Endothelial cell (in vitro differentiated cells): ENCODE measurements around the gene RSL24D1. TPM values are rescaled to one million over a fixed set of nuclear protein-coding genes. Genes with fewer than 3 reads are reported as not detected.

ENCODE experiments used
- DNase-seq: peaks from one replicate; pipeline ENCODE4 v3.0.0; 2021; ENCODE audit warnings: low spot score
- H3K27ac Mint-ChIP-seq: one replicate; pipeline ENCODE4 v1.8.0; 2021; ENCODE audit warnings: mixed read lengths, inconsistent platforms; ENCODE audit not compliant: unreplicated experiment
- H3K27me3 Mint-ChIP-seq: one replicate; pipeline ENCODE4 v1.8.0; 2021; ENCODE audit warnings: mild to moderate bottlenecking, moderate library complexity, mixed read lengths, inconsistent platforms; ENCODE audit not compliant: unreplicated experiment
- H3K36me3 Mint-ChIP-seq: one replicate; pipeline ENCODE4 v1.8.0; 2021; ENCODE audit warnings: mild to moderate bottlenecking, low read depth, mixed read lengths, inconsistent platforms; ENCODE audit not compliant: unreplicated experiment
- H3K4me1 Mint-ChIP-seq: one replicate; pipeline ENCODE4 v1.8.0; 2021; ENCODE audit warnings: mild to moderate bottlenecking, mixed read lengths, inconsistent platforms; ENCODE audit not compliant: unreplicated experiment
- H3K4me3 Mint-ChIP-seq: one replicate; pipeline ENCODE4 v1.8.0; 2021; ENCODE audit warnings: mild to moderate bottlenecking, mixed read lengths, inconsistent platforms; ENCODE audit not compliant: unreplicated experiment
- H3K9me3 Mint-ChIP-seq: one replicate; pipeline ENCODE4 v1.8.0; 2021; ENCODE audit warnings: mixed read lengths, inconsistent platforms; ENCODE audit not compliant: unreplicated experiment
- total RNA-seq: library from RNA; stranded (reverse); fragmentation: NEBNext Ultra II Directional; extraction: Animal tissue kit (Norgen Biotek cat#: 25700); gene quantifications from one replicate; pipeline ENCODE4 v1.2.1, GENCODE V29; 2021; ENCODE audit not compliant: unreplicated experiment
- TF ChIP-seq, protein P1 (sequence below): fragments of 200-600 bp; sonication (generic); IDR thresholded peaks from one replicate; pipeline ENCODE4 v1.5.0; 2021; ENCODE audit warnings: antibody characterized with exemption; ENCODE audit not compliant: unreplicated experiment

The RSL24D1 gene
- total RNA-seq, 1 donor from 2014 or later, result 58.0 TPM

DNA sequence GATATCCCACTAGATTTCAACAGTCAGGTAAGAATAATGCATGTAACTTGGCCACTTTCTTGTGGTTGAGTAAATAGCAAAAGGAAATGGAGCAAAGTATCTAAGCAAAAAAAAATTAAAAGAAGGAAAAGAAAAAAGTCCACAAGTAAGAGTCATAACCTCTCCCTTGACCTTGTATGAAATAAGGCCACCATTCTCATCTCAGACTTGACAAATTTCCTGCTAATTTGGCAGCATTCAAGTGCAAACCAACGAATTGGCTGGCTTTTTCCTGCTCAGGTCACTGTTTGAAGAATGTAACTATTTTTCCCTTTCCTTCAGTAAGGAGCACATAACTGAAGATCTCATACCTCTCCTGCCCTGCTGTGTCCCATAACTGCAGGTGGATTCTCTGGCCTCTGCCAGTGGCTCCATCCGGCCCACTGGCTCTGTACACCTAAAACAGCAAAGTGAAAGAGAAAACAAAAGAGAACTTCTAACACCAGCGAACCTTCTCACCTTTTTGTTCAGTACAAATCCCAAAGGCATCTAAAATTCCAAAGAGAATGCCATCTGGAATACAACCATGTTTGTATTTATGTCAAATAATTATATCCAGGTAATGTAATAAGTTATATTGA lies 33.4 kb upstream of the RSL24D1 start:
- Mint-ChIP-seq H3K27ac (no peak overlapping the region), H3K4me3 (no peak overlapping the region), H3K9me3 (no peaks in the 10 kb centered on the region), H3K27me3 (peaks cover 2% of the 10 kb centered on the region), H3K4me1 (no peaks in the 10 kb centered on the region), H3K36me3 (no peaks in the 10 kb centered on the region)
- TF ChIP-seq, protein P1, sequence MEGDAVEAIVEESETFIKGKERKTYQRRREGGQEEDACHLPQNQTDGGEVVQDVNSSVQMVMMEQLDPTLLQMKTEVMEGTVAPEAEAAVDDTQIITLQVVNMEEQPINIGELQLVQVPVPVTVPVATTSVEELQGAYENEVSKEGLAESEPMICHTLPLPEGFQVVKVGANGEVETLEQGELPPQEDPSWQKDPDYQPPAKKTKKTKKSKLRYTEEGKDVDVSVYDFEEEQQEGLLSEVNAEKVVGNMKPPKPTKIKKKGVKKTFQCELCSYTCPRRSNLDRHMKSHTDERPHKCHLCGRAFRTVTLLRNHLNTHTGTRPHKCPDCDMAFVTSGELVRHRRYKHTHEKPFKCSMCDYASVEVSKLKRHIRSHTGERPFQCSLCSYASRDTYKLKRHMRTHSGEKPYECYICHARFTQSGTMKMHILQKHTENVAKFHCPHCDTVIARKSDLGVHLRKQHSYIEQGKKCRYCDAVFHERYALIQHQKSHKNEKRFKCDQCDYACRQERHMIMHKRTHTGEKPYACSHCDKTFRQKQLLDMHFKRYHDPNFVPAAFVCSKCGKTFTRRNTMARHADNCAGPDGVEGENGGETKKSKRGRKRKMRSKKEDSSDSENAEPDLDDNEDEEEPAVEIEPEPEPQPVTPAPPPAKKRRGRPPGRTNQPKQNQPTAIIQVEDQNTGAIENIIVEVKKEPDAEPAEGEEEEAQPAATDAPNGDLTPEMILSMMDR, result no peak
- no peak for DNase-seq

- Mint-ChIP-seq H3K36me3 (no peaks in the 10 kb centered on the region), H3K27me3 (peaks cover 3% of the 10 kb centered on the region), H3K4me3 (no peak overlapping the region), H3K27ac (no peak overlapping the region), H3K9me3 (peaks cover 6% of the 10 kb centered on the region), H3K4me1 (peaks cover 18% of the 10 kb centered on the region)
- TF ChIP-seq, protein P1, result no peak
- DNase-seq, result no peak
Measured at GRCh38 chr15:55226127-55226526, 29.4 kb upstream of the RSL24D1 start.

- TF ChIP-seq, protein P1, result no peak
- peaks cover 22% of the 10 kb centered on the region for H3K4me1 Mint-ChIP-seq
- H3K9me3 Mint-ChIP-seq, result peaks cover 6% of the 10 kb centered on the region
- H3K27me3 Mint-ChIP-seq, result peaks cover 1% of the 10 kb centered on the region
- H3K4me3 Mint-ChIP-seq, result no peak overlapping the region
- no peaks in the 10 kb centered on the region for H3K36me3 Mint-ChIP-seq
- no peak for DNase-seq
- H3K27ac Mint-ChIP-seq, result no peak overlapping the region
Measured at GRCh38 chr15:55224892-55225291, 28.2 kb upstream of the RSL24D1 start.

DNA sequence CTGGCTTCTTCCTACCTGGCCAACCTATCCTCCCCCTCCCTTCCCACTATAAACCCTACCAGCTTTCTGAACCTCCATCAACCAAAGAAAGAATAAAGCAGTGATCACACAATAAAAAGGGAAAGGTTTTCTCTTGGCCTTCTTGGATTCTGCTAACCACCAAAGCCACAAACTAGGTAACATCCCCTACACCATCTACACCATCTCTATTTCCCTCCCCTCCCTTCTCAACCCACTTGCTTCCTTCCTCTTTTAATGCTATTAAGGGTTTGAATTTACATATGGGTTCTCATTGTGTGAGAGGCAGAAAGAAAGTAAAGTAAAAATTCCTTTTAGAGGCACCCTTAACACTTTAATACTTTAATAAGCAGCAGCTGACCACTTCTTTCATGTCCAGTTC lies 25.8 kb upstream of the RSL24D1 start:
- Mint-ChIP-seq H3K27me3 (peaks cover 1% of the 10 kb centered on the region), H3K27ac (peak overlapping the region; percentile 88), H3K36me3 (no peaks in the 10 kb centered on the region), H3K9me3 (peaks cover 6% of the 10 kb centered on the region), H3K4me3 (no peak overlapping the region), H3K4me1 (peaks cover 22% of the 10 kb centered on the region)
- TF ChIP-seq, protein P1, result no peak
- DNase-seq, result no peak

DNA sequence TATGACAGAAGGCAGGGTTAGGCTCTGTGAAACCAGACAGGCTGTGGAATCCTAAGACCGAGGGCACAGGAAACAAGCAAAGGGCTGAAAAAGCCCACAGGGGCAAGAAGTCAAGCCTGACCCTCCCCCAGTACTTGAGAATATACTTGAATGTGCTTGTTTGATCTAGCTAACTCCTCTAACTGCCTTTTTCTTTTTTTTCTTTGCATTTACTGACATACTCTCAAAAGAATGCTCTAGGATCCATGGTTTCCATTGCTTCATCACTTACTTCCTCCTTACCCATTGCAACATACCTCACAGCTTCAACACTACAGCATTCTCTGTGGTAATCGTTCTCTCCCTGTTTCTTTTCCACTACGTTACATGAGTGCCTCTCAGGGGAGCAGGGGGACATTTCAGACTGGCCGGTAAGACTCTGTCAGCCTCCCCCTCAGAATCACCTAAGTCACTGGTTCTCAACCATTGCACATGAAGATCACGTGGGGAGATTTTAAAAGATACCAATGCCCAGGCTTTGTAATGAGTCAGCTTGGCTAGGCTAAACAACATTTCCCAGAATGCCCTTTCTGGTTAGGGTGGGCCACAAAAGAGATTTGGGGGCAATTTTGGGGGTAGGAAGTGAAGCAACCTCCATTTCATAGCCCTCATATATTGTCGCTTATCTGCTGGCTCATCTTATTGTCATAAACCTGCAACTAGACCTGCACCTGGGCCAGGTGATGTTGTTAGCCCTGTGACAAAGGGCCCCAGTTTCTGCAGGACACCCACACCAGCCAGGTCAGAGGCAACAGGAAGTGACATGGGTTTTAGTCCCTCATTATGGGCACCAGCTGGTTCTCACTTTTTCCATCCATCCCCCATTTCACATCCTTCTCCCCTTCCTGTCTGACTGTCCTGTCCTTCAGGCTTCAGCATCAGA lies 24.6 kb upstream of the RSL24D1 start:
- DNase-seq, result no peak
- peaks cover 1% of the 10 kb centered on the region for H3K27me3 Mint-ChIP-seq
- TF ChIP-seq, protein P1, result no peak
- no peaks in the 10 kb centered on the region for H3K36me3 Mint-ChIP-seq
- peaks cover 6% of the 10 kb centered on the region for H3K9me3 Mint-ChIP-seq
- H3K4me1 Mint-ChIP-seq, result peaks cover 22% of the 10 kb centered on the region
- H3K4me3 Mint-ChIP-seq, result no peak overlapping the region
- peak overlapping the region; percentile 88 for H3K27ac Mint-ChIP-seq
